GM18520 (cell line): Measurements from ENCODE around the gene COQ5.
"Not testable (repeated sequence)": the region's sequence is repeated elsewhere in the genome, so short reads cannot be mapped to it uniquely, and the experiment has no call there.

Source experiments
- ATAC-seq: cut with Tn5 transposase; IDR thresholded peaks from one replicate; pipeline ENCODE4 v1.9.1; 2021; ENCODE audit not compliant: unreplicated experiment

The COQ5 gene

DNA sequence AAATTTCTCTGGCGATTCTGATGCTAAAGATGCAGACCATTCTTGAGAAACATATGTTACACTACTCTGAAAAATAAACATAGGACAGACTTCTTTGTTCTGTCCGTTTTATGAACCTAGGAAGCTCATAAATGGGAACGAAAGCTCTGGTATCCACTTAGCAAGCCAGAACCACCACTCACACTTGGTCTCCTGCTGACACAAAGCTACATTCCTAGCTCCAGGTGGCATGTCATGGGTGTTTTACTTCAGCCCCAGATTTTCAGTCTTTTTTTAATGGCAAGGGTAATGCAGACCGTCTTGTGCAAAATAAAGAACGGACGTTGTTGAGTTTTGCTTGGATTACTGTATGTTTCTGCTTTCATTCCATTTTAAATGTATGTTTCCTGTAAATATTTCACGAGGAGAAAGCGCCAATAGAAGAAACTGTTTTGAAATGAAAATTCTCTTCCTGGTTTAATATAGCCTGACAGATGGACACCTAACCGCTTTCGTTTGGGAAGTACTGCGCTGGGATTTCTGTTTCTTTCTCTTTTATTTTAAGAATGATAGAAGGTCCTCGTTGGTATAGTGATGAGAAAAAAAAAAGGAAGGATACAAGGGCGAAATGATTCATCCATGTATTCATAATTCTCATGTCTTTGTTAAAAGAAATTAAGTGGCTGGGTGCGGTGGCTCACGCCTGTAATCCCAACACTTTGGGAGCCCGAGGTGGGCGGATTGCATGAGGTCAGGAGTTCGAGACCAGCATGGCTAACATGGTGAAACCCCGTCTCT lies 871 bp upstream of the COQ5 start:
- no peak for ATAC-seq

DNA sequence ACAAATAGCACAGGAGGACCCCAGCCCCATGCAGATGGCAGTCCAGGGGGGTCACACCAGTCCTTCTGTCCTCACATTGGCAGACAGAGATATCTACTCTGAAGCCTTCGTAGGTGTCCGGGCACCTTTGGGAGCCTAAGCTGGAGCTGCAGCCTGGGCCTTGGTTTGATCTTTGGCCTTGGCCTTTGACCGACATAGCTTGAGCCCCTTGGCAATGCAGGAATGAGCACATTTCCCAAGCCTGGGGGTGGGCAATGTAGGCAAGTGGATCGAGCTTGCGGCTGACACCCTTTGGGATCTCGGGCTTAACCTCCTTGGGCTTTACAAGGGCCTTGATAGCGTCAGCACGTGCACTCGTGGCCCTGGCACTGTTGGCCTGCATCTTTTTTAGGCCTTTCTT lies 6.4 kb downstream of the COQ5 start:
- no peak for ATAC-seq

DNA sequence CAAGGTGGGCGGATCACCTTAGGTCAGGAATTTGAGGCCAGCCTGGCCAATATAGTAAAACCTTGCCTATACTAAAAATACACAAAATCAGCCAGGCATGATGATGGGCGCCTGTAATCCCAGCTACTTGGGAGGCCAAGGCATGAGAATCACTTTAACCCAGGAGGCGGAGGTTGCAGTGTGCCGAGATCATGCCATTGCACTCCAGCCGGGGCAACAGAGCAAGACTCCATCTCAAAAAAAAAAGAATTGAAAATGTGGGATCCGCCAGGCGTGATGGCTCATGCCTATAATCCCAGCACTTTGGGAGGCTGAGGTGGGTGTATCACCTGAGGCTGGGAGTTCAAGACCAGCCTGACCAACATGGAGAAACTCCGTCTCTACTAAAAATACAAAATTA lies 9.6 kb downstream of the COQ5 start:
- not testable (repeated sequence) for ATAC-seq

DNA sequence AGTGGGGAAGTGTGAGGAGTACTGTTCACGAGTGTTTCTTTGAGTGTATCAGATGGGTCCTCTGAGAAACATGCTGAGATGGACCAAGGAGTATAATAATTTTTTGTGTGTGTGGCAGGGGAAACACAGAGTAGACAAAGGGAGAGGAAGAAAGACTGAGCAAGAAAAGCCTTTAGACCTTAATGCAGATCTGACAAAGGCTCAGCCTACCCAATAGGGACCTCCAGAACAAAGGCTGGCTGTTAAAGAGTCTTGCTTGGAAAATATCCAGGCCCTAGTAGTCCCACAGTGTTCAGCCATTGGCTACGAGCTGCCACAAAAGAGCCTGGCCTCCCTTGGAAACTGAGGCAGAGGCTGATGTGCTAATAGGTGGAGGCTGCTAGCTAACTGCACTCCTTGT lies 13.5 kb downstream of the COQ5 start:
- no peak for ATAC-seq

DNA sequence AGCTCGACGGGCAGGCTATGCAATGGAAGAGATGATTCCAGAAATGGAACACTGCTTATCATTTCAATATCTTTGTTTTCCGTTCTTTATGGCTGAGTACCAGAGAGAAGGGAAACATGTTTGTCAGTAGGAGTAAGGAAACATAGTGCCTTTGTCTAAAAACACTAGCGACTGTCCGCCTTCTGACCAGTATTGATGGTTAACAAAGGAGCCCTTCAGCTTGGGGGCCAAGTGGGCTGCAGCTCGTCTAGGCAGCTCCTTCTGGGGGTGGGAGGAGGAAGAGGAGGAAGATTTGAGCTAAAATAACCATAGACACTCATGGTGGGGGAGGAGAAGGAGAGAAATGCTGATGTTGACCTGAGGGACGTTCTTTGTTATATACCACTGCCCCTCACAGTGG lies 15.0 kb downstream of the COQ5 start:
- no peak for ATAC-seq

DNA sequence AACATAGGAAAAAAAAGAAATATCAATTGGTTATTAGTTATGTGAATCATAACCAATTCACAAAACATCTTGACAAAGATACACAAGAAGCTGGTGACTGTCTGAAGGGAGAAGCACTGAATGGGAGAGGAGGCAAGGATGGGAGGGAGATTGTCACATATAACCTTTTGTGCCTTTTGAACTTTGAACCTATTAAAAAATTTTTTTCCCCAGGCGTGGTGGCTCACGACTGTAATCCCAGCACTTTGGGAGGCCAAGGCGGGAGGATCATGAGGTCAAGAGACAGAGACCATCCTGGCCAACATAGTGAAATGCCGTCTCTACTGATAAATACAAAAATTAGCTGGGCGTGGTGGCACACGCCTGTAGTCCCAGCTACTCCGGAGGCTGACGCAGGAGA lies 20.4 kb downstream of the COQ5 start:
- no peak for ATAC-seq

DNA sequence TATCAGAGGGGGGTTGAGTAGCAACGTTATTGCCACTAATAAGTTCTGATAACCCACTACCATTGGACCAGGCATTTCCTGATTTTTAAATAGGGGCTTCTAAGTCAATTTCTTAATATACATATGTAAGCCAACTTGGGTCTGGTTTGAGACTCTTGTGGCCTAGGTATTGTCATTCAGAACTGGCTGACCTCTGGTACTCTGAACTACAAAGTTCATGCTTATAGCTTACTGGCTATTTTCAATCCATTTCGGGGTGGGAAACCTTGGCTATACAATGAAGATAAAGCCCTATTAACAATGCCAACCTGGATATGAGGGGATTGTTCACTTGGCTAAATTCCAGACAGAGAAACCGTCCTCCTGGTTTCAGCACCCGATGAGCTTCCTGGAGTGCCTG lies 24.4 kb downstream of the COQ5 start:
- no peak for ATAC-seq

DNA sequence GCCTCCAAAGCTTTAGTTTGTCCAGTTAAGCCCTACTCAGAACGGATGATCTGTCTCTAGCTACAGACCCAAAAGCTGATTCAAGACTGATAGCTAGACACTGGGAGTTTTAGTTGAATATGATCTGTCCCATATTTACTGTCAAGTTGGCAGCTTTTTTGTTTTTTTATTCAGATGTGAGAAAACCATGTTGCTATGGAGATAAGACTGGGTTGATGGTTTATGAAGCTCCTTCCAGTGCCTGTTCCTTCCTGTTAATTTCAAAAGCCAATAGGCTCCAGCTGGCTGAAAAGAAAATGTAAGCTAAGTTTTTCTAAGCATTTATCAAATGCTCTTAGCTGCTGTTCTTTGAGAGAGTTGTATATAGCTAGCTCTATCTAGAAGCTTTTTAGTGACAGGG lies 28.4 kb downstream of the COQ5 start:
- no peak for ATAC-seq

DNA sequence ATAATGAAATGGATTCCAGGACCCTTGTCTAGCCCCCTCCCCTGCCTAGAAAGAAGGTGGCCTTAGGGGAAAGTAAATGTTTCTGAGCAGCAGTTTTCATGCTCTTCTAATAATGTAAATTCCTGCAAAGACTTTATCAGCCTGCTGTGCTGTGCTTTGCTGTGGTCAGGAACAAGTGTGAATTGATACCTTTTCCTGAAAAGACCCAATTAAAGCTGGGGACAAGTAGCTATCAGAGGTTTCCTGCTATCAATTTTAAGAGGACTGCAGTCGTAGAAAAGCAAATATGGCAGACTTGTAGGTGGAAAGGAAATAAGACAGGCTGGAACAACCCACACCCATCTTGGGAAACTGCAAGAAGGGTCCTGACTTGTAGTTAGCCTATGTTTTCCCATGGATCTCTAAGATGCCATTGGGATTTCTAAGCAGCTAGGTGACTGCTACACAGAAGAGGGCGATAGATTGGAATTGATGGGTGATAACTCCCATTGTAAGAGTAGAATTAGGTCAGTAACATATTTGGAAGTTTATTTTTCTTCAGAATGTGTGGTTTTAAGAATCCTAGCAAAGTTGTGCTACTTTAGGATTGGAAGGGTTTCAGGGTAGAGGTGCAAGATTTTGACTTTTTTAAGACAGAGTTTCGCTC lies 30.0 kb downstream of the COQ5 start:
- ATAC-seq: no peak

DNA sequence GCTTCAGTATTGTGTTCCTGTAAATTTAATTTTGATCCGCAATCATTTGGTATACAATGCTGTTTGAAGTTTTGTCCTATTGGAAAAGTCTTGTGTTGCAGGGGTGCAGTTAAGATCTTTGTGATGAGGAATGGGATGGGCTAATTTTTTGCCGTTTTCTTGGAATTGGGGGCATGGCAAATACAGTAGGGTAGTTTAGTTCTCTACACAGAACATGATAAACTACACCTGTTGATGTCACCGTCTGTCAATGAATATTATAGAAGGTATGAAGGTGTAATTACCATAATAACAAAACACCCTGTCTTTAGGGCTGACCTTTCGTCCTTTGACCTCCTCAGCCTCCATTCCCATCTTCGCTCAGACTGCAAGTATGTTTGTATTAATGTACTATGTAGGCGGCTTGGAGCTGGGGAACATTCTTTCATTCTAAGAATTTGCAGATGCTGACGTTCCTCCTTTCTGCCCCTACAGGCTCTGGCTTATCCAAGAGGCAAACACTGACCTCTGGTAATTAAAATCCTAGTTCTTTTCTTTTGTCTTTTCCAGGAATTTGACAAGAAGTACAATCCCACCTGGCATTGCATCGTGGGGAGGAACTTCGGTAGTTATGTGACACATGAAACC lies 31.3 kb downstream of the COQ5 start:
- no peak for ATAC-seq

DNA sequence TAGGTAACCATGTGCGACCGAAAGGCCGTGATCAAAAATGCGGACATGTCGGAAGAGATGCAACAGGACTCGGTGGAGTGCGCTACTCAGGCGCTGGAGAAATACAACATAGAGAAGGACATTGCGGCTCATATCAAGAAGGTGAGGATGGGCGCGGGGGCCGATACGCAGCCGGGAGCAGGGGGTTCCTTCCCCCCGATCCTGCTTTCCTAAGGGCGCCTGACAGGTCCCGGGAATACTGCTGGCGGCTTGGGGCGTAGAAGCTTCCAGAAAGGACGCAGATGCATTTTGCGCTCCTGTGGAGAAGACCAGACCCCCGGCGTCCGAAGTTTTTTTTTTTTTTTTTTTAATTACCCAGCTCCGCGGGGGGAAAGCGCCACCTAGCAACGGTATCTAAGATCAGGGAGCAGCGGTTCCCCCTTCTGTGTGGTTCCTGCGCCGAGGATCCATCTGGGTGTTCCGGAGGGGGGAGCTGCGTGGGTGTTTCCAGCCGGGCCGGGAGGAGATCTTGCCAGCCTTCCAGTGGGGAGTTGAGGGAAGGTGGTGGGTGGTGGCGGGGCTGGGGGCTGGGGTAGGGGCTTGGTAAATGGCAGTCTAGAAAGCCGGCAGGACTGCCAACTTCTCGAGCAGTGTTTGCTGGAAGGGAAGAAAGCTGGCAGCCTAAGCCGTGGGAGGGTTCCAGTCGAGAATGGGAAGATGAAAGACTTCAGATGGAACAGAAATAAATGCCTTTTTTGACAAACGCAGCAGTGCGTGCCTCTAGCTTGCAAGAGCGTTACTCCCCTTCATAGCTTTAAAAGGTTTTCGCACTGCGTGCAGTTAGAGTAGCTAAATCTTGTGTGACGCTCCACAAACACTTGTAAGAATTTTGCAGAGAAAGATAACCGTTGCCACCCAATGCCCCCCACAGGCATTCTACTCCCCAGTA lies 32.3 kb downstream of the COQ5 start:
- ATAC-seq: peak; percentile 13

DNA sequence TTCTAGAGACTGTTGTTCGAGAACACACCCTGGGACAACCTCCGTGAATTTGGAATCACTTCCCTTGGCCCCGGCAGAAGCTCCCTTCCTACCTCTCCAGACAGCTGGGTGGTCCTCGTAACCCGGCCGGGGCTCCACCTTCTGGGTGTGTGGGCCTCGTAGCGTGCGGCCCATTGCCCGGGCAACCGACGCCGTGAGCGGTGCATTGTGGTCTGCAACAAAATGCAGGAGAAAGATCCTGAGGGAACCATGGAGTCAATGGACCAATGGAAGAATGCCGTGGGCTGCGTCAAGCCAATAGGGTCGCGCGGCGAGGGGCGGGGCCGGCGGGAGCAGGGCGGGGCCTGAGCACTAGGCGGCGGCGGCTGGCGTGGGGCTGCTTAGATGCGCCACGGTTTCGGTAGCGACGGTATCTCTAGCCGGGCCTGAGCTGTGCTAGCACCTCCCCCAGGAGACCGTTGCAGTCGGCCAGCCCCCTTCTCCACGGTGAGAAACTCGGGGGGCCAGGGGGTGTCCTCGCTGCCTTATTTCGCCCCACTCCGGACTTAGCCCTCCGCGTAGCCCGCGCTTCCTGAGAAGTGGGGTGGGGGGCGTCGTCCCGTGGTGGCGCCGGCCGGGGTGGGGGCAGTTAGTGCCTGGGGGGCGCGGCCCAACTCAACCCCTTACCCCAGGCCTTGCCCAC lies 33.1 kb downstream of the COQ5 start, which contains the start of gene DYNLL1:
TSS of gene DYNLL1 (plus strand) at position 383 of the 682 bp plus-strand sequence. CDS start 309 bp downstream, outside the sequence.
- peak; percentile 89 for ATAC-seq

DNA sequence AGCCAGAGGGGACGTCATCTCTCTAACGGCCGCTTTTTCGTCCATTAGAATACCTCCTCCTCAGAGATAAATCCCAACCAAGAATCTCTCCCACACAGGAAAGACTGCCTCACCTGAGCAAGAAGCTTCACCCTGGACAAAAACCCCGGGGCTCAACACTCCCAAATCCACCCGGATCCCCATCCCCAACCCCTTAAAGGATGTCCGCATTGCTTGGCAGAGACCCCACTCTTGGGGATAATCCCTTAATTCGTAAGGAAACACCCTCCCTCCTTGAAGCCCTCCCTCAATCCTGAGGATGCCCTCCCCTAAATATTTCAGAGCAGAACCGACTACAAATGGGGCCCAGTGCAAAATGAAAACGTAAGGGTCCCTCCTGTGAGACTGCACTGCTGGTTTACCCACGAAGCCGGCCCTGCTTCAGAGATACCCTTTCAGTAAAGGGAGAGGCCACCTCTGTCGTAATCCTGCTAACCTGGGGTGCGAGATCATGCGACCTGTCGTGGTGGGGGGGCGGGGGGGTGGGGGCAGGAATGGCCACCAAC lies 33.7 kb downstream of the COQ5 start:
- ATAC-seq: no peak

DNA sequence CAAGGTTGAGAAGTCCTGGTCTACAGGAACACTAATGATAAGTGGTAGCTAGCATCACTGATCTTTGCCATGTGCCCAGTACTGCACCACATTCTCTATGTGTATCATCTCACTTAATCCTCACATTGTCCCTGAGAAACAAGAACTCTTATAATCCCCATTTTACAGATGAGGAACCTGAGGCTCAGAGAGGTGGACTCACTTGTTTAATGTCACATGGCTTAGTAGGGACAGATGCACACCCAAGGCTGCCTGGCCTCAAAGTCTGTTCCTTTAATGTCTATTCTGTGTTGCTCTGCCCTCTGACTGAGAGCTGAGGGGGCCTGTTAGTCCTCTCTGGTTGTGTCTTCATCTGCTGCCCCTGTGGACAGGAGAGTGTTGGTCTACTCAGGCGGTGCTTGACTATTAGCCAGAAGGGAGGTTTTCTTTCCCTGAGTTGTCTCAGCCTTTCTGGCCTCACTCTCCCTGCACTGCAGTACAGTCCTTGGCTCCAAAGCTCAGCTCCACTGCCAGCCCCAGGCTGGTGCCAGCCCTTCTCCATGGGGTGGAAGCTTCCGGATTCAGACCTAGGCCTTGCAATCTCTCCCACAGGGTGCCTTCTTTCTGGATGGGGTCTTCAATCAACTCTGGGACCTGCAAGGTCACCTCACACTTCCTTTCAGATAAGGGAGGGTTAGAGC lies 38.0 kb downstream of the COQ5 start:
- ATAC-seq: no peak

DNA sequence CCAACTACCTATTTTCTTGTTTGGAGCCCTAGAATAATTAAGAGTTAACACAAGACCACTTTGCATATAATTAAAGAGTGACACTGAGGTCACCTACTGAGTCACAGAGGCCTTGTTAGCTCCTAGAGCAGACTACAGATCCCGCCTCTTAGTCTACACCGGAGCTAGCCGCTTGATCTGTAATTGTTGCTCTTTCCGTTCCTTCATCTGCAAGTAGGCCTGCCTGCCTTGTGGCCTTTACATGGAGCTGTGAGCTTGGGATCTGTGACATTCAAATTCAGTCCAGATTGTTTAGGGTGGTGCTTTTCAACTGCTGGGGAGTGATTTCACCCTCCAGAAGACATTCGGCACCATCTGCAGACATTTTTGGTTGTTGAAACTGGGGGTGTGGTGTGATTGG lies 38.6 kb downstream of the COQ5 start:
- ATAC-seq: no peak

DNA sequence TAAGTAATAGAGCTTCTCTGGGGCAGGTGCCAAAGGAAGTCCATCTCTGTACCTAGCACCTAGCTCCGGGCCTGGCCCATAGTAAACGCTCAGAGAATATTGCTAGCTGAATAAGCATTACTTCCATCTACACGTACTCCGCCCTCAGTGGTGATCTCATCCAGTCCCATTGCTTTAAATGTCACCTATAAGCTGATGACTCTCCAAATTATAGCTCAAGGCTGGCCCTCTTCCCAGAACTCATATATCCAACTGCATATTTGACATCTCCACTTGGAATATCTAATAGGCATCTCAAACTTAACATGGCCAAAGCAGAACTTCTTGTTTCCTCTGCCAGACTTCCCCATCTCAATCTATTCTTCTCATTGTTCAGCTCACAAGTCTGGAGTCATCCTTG lies 39.9 kb downstream of the COQ5 start:
- ATAC-seq: no peak

DNA sequence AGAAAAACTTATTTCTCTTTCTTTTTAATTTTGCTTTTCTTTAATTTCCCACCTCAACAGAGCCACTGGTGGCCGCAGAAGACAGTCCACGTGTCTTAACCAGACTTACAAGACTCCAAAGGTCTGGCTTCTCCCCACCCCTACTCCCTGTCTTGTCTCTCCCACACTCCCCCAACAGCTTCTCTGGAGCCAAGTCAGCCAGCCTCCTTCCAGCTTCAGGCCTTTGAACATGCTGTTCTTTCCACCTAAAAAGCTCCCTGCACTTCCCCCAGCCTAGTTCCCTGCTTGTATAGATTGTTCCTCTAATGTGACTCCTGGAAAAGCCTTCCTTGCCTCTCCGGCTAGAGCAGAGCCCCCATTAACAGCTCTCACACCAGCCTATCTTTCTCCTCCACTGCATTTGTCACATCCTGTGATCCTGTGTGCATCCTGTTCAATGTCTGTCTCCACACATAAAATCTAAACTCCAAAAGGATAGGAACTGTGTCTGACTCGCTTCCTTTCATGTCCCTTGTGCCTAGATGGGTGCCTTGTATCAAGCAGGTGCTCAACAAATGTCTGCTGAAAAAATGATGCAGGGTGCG lies 40.8 kb downstream of the COQ5 start:
- ATAC-seq: no peak

DNA sequence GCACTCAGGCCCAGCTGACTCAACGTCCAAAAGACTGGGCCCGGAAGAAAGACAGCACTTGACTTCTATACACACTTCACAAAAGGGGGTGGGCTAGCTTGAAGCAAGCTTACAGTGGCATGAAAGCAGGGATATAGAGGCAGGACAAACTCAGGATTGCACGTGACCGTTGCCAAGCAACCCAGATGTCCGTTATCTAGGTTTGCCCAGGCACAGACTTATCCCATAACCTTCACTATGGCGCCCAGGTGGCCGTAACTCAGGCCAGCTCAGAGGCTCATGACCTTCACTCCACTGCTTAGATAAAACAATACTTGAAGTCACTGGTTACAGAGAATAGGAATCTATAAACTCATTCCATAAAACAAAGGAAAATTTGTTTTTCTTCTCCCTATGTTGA lies 41.4 kb downstream of the COQ5 start:
- not testable (repeated sequence) for ATAC-seq
